ENCODE results near the gene RARB. TPM values are rescaled to one million over a fixed set of nuclear protein-coding genes. Genes with fewer than 3 reads are reported as not detected.

Gene RARB
- total and polyA plus RNA-seq, 2 donors from 2014 or later = 8.3 to 14.7 TPM

DNA sequence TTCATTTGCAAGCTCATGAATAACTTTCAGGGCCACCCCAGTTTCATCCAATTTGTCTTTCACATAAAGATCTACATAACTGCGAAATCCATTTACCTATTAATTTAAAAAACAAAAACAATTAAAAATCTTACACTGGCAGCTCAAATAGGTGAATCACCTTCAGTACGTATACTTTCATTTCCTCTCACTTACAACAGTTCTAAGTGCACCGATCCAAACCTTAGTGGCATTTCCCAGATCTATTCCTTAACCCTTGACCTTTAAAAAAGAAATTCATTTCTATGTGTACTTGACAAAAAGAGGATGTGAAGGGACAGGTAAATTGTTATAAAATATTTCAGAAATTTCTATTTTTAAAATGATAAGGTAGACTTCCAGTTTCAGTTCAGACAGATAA, 205.9 kb downstream of the RARB start:
- Histone ChIP-seq H3K36me3 (ENCODE audit: control insufficient read depth in 2 of 3, insufficient read depth in 3 of 3, low read length in 3 of 3) (peaks cover 0 to 13% (median 7%) of the 10 kb centered on the region in 3 donors), H3K4me1 (ENCODE audit: control insufficient read depth in 2 of 3, insufficient read depth in 2 of 3, low read depth in 1 of 3, low read length in 3 of 3) (no peaks in the 10 kb centered on the region)

DNA sequence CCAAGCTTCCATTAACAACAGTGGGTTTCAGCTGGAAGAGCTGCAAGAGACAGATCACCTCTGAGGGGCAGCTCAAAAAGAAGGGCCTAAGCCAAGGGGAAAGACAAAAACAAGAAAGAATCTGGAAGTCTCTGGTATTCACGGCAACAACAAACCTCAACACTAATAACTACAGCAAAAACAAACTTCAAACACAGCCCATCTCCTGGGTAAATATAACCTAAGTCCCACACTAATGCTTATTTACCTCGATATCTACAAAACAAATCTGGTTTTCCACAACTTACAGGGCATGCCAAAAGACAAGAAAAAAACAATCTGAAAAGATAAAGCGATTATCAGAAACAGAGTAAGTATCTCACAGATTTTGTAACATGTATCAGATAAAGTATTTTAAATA, 207.0 kb downstream of the RARB start:
- H3K9me3 ChIP-seq (ENCODE audit: control insufficient read depth in 2 of 3, insufficient read depth in 1 of 3, low read length in 3 of 3) = no peaks in the 10 kb centered on the region
- FAIRE-seq (no peak), DNase-seq (no peak)
- H3K9ac ChIP-seq (ENCODE audit: low read length in 3 of 3) = no peak overlapping the region
- TF ChIP-seq, protein P1, sequence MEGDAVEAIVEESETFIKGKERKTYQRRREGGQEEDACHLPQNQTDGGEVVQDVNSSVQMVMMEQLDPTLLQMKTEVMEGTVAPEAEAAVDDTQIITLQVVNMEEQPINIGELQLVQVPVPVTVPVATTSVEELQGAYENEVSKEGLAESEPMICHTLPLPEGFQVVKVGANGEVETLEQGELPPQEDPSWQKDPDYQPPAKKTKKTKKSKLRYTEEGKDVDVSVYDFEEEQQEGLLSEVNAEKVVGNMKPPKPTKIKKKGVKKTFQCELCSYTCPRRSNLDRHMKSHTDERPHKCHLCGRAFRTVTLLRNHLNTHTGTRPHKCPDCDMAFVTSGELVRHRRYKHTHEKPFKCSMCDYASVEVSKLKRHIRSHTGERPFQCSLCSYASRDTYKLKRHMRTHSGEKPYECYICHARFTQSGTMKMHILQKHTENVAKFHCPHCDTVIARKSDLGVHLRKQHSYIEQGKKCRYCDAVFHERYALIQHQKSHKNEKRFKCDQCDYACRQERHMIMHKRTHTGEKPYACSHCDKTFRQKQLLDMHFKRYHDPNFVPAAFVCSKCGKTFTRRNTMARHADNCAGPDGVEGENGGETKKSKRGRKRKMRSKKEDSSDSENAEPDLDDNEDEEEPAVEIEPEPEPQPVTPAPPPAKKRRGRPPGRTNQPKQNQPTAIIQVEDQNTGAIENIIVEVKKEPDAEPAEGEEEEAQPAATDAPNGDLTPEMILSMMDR (IDR thresholded peaks at IDR 0.05; ENCODE audit: borderline replicate concordance, extremely low read depth, insufficient read depth) = no peak
- H3K4me1 ChIP-seq (ENCODE audit: control insufficient read depth in 2 of 3, insufficient read depth in 2 of 3, low read depth in 1 of 3, low read length in 3 of 3) = no peaks in the 10 kb centered on the region
- intact Hi-C loops (cut with DNase I) = no loop called here
- no peak overlapping the region for H3K27ac ChIP-seq (ENCODE audit: low read depth in 2 of 2, low read length in 2 of 2)
- peaks cover 0 to 10% (median 7%) of the 10 kb centered on the region in 3 donors for H3K36me3 ChIP-seq (ENCODE audit: control insufficient read depth in 2 of 3, insufficient read depth in 3 of 3, low read length in 3 of 3)
- no peak overlapping the region for H3K4me3 ChIP-seq (ENCODE audit: low read length in 3 of 3)
- H3K27me3 ChIP-seq (ENCODE audit: control insufficient read depth, insufficient read depth, low read length) = no peaks in the 10 kb centered on the region

More for the DNA sequence above, 205.9 kb downstream of the RARB start:
- Histone ChIP-seq H3K9ac (ENCODE audit: low read length in 3 of 3) (no peak overlapping the region), H3K9me3 (ENCODE audit: control insufficient read depth in 2 of 3, insufficient read depth in 1 of 3, low read length in 3 of 3) (no peaks in the 10 kb centered on the region), H3K27ac (ENCODE audit: low read depth in 2 of 2, low read length in 2 of 2) (no peak overlapping the region), H3K27me3 (ENCODE audit: control insufficient read depth, insufficient read depth, low read length) (no peaks in the 10 kb centered on the region), H3K4me3 (ENCODE audit: low read length in 3 of 3) (no peak overlapping the region)
- intact Hi-C loops (cut with DNase I) = no loop called here
- FAIRE-seq = no peak
- TF ChIP-seq, protein P1 (IDR thresholded peaks at IDR 0.05; ENCODE audit: borderline replicate concordance, extremely low read depth, insufficient read depth) = no peak
- DNase-seq = no peak

Other genes starting within 250 kb of the RARB start
- gene TOP2B, start 236.6 kb downstream of the RARB start, total RNA-seq = 109 TPM
- 55.0 TPM for gene TOP2B, start 236.6 kb downstream of the RARB start, polyA plus RNA-seq (ENCODE audit: insufficient read depth, low read depth, low replicate concordance)